GM21737 (cell line): ENCODE measurements around the gene ASIC4.

Experiments
- ATAC-seq: cut with Tn5 transposase; IDR thresholded peaks from one replicate; pipeline ENCODE4 v1.9.1; 2021; ENCODE audit warnings: mild to moderate bottlenecking, moderate library complexity; ENCODE audit not compliant: unreplicated experiment

ASIC4 gene

GRCh38 chr2:219514196-219514761, at the start of gene ASIC4:
Gene ASIC4 (plus strand): TSS chr2:219514482. CDS start chr2:219514725, 243 bp downstream.
- ATAC-seq, result no peak

- ATAC-seq, result no peak
Observed at GRCh38 chr2:219465659-219466561, 48.4 kb upstream of the ASIC4 start.

GRCh38 chr2:219466816-219467735, 47.2 kb upstream of the ASIC4 start:
- no peak for ATAC-seq

- ATAC-seq, result no peak
Observed at GRCh38 chr2:219467736-219468075, 46.6 kb upstream of the ASIC4 start.

GRCh38 chr2:219468410-219469185, 45.7 kb upstream of the ASIC4 start:
- no peak for ATAC-seq

- no peak for ATAC-seq
Observed at GRCh38 chr2:219469186-219469724, 45.0 kb upstream of the ASIC4 start.

- no peak for ATAC-seq
Observed at GRCh38 chr2:219470429-219470828, 43.9 kb upstream of the ASIC4 start.

- ATAC-seq, result no peak
Observed at GRCh38 chr2:219471476-219472371, 42.6 kb upstream of the ASIC4 start.

GRCh38 chr2:219472629-219473187, 41.6 kb upstream of the ASIC4 start:
- ATAC-seq, result no peak

- no peak for ATAC-seq
Observed at GRCh38 chr2:219473511-219473910, 40.8 kb upstream of the ASIC4 start.

- no peak for ATAC-seq
Observed at GRCh38 chr2:219474285-219475060, 39.8 kb upstream of the ASIC4 start.

GRCh38 chr2:219475278-219475677, 39.0 kb upstream of the ASIC4 start:
- no peak for ATAC-seq

- ATAC-seq, result no peak
Observed at GRCh38 chr2:219475697-219476651, 38.3 kb upstream of the ASIC4 start.

- ATAC-seq, result no peak
Observed at GRCh38 chr2:219476652-219477151, 37.6 kb upstream of the ASIC4 start.

GRCh38 chr2:219477179-219477578, 37.1 kb upstream of the ASIC4 start:
- ATAC-seq, result no peak

GRCh38 chr2:219477815-219478214, 36.5 kb upstream of the ASIC4 start:
- ATAC-seq, result no peak

- ATAC-seq, result no peak
Observed at GRCh38 chr2:219478916-219479315, 35.4 kb upstream of the ASIC4 start.
